K562 (cell line): ENCODE results near the gene GALM. TPM values are rescaled to one million over a fixed set of nuclear protein-coding genes. Genes with fewer than 3 reads are reported as not detected.

Experiments
- ATF3 ChIP-seq, 2 experiments: fragments of 450-650 bp in 1 of 2; sonication (generic) in 1 of 2; formaldehyde crosslinking in 1 of 2; IDR thresholded peaks in 1 of 2; conservative IDR thresholded peaks in 1 of 2; 2 replicates each; pipeline versions ENCODE4 v1.6.1 to v1.8.1; 2016 to 2023; ENCODE audit warnings: mild to moderate bottlenecking in 2 of 2, moderate library complexity in 2 of 2, inconsistent platforms in 1 of 2, missing genetic modification reagents in 1 of 2
- HMGN3 ChIP-seq: IDR thresholded peaks from 2 replicates; pipeline ENCODE4 v1.6.1; 2011; ENCODE audit warnings: borderline replicate concordance, low read depth, mild to moderate bottlenecking, mixed read lengths, low read length; ENCODE audit not compliant: insufficient read length; ENCODE audit errors: extremely low read depth
- IRF9 ChIP-seq: fragments of 450-650 bp; IDR thresholded peaks from 2 replicates; pipeline ENCODE4 v1.6.1; 2016; ENCODE audit warnings: missing biosample characterization, missing genetic modification characterization
- PTTG1 ChIP-seq: fragments of 450-650 bp; IDR thresholded peaks from 2 replicates; pipeline ENCODE4 v1.6.1; 2016; ENCODE audit warnings: low read depth, mild to moderate bottlenecking, missing genetic modification characterization, missing compliant biosample characterization
- RFX5 ChIP-seq: IDR thresholded peaks from 2 replicates; pipeline ENCODE4 v1.6.1; 2011; ENCODE audit warnings: low read depth, mild to moderate bottlenecking, improper control_type of control experiment, low read length
- RREB1 ChIP-seq: fragments of 250-450 bp; sonication (Bioruptor Pico); IDR thresholded peaks from 2 replicates; pipeline ENCODE4 v1.4.0; 2020
- ZFP1 ChIP-seq: fragments of 450-650 bp; formaldehyde crosslinking; IDR thresholded peaks from 2 replicates; pipeline ENCODE4 v1.4.0; 2020; ENCODE audit warnings: mild to moderate bottlenecking, mixed read lengths
- polyA plus RNA-seq, 8 experiments: library from polyadenylated mRNA; depleted of rRNA in 4 of 8; stranded (reverse) in 5 of 8; unstranded in 3 of 8; fragments of >200 nt; fragmentation: Nextera tagmentation in 2 of 8; fragmentation: Illumina TruSeq in 1 of 8; extraction: Ambion mirVana in 2 of 8; extraction: Trizol in 1 of 8; gene quantifications; 2 replicates each; pipeline versions ENCODE4 v1.2.1 to v1.2.3, GENCODE V29; 2011 to 2014; ENCODE audit warnings: inconsistent platforms in 1 of 8, missing spikeins in 1 of 8
- total RNA-seq, 7 experiments: library from RNA; depleted of rRNA in 6 of 7; stranded (reverse); fragments of >200 nt in 6 of 7; fragmentation: Illumina TruSeq in 2 of 7; extraction: Trizol in 2 of 7; gene quantifications; 2 replicates each; pipeline versions ENCODE4 v1.2.1 to v1.2.3, GENCODE V29; 2011 to 2021; ENCODE audit warnings: low replicate concordance in 1 of 7

GALM gene
- total and polyA plus RNA-seq, 9 of the 15 experiments (the other 6 are each of a cell fraction or from before 2014, with no cell fraction given), result 22.1 to 51.7 (median 27.9) TPM

GRCh38 chr2:38665854-38666555 lies at the start of gene GALM (continued):
- no peak; the same call in 1 of the 2 replicates for TF ChIP-seq IRF9 (tag)
- TF ChIP-seq RREB1 (CRISPR knock-in tag), result no peak
- TF ChIP-seq ATF3 (IDR thresholded peaks at IDR 0.05), result no peak
- TF ChIP-seq ATF3 (CRISPR knock-in tag; conservative IDR thresholded peaks at IDR 0.05), result no peak
- TF ChIP-seq ZFP1 (CRISPR knock-in tag), result no peak
- no peak for TF ChIP-seq RFX5
- no peak for TF ChIP-seq PTTG1 (tag)
- no peak for TF ChIP-seq HMGN3
